ENCODE results near the gene PSD.

Gene PSD

DNA sequence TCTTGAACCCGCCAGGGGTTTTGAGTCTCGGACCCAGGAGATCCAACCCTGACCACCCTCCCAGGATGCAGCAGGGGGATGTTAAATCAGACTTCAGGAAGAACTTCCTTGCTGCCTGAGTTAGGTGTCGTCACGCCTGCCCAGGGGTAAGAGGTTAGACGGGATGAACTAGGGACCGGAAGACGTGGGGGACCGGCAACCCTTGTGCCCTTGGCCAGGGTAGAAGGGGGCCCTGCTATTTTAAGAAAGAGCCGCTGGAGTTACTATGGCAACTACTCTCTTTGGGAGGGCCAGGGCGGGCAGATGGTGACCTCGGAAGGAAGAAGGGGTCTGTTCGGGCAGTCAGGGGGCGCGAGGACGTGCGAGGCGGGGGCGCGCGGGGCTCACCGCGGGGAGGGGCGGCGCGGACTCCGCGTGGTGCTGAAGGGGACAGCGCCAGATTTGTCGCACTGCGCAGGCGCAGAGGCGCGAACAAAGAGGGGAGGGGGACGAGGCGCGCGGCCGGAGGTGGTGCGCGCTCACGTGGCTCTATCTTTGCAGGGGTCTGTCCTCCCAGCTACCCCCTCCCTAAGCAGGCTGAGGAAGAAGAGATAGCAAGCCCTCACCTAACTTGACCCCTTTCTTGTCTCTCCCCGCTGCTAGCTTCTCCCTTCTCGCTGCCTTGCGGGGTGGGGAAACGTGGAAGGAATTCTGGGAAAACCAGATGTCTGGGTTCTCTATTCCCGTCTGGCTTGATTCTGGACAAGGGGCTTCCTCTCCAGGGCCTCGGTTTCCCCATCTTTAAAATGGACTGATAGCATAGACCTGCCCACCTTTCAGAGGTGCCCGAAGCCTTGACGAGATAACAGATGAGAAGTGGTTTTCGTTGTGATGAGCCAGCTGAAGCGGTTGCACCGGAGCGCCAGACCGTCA is 940 bp upstream of the PSD start:
- peak; percentile 78 for DNase-seq

DNA sequence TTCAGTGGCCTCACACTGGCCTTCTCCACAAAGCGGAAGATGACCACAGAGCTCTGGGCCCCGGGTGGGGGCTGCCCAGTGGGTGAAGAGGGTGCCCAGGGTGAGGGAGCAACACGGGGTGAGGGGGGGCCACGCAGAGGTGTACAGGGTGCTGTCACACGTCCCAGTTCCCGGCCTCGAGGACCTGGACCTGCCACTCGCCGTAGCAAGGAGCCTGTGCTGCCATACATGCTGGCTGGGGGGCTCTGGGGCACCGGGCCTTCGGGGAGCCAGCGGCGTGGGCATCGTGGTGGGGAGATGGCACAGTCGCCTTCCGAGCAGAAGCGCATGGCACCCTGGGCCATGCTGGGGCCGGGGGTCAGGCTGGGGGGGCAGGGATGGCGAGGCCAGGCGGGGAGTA is 1.9 kb downstream of the PSD start:
- no peak for DNase-seq

DNA sequence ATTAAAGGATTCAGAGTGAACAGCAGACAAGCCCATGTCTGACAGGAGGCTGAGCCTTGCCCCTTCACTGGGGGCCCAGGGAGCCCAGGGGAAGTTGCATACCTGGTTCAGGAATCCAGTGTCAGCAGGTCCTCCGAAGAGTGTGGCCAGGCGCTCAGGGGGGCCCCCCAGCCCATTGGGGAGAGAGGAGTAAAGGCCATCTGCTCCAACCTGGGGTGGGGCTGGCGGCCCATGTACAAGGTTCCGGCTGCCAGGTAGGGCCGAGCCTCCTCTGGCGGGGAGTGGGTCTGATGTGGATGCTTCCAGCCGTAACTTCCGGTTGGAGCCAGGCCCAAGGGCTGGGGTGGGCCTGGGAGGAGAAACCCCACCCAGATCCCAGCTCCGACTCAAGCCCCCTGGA is 2.3 kb downstream of the PSD start:
- DNase-seq, result no peak

DNA sequence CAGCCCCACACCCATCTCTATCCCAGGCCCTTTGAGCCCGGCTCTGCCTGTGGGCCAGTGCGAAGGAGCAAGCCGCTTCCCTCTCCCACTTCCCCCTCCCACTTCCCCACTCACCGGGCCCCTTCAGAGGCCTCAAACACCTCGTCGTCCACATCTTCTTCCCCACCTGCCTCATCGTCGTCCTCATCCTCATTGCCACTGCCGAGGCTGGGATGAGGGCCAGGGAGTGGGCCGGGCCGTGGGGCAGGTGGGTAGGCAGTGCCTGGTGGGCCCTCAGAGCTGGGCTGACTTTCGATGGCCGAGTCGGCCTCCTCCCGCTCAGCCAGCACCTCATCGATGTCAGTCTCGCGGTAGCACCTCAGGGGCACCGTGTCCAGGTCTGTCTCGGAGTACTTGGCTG is 3.8 kb downstream of the PSD start:
- no peak for DNase-seq

DNA sequence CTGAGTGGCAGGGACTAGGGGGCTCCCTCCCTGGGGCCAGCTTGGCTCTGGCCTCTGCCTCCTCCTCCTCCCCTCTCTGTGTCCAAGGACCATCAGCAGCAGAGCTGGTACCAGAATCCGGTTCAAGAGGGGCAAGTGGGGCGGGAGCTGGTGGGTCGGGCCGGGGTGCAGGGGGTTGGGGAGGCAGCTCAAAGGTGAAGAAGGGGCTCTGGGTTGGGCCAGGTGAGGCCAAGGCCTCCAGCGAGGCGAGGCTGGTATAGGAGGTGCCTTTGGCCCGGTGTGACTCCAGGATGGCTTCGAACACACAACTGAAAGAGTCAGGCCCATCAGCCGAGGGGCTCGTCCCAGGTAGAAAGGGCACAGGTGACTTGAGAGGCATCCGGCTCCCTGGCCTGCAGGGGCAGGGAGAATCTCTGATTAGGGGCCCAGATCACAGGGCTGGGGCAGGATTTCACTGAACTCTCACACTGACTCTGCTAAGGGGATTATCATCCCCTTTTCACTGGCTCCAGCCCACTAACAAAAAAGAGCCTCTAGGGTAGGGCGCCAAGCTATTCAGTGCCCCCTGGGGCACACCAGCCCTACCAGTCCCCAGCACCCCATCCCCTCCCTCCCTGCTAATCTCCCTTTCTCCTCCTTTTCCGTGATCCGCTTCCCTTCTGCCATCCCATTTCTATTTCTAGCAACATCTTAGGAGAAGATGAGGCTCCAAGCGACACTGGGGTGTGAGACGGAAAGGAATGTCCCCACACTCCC is 4.6 kb downstream of the PSD start:
- no peak for DNase-seq

DNA sequence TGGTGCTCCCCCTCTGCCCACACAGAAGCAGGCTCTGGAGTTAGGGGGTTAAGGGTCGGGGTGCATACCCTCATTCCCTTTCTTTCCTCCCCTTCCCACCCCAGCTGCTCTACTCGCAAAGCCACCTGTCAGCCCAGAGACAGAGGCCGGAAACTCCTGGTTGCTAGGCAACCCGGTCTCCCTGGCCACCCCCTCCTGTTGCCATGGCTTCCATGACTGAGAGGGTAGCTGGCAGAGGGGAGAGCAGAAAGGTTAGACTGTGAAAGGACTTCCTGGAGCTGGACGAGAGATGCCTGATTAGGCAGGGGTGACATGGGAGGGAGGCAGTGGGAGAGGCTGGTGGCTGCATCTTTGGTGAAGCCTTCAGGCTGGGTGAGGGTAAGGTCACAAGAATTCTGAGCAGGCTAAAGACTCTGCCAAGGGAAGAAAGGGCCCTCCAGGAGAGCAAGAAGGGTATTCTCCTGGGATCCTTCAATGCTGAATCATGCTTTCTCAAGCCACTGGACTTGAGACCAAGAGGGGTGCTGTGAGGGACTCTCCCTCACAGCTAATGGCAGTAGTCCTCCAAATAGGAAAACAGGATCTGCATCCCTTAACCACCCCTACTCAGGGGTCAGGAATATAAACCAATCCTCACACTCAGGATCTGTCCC is 5.4 kb downstream of the PSD start:
- peak; percentile 58 for DNase-seq

DNA sequence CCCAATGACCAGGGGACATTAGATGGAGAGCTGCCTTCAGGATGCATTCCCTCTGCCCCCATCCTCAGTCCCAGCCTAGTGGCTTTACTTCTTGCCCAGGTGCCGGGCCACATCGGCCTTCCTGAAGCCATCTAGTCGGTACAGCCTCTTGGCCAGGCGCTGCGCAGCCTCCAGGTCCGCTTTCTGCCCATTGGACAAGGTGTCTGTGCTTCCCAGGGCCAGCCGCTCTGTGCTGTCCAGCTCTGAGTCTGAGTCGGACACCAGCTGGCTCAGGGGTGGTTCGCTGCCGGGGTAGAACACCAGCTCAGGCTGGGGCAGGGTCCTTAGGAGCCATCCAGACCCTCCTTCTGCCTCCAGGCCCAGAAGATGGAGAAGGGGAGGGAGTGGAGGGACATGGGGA is 6.3 kb downstream of the PSD start:
- DNase-seq, result no peak

DNA sequence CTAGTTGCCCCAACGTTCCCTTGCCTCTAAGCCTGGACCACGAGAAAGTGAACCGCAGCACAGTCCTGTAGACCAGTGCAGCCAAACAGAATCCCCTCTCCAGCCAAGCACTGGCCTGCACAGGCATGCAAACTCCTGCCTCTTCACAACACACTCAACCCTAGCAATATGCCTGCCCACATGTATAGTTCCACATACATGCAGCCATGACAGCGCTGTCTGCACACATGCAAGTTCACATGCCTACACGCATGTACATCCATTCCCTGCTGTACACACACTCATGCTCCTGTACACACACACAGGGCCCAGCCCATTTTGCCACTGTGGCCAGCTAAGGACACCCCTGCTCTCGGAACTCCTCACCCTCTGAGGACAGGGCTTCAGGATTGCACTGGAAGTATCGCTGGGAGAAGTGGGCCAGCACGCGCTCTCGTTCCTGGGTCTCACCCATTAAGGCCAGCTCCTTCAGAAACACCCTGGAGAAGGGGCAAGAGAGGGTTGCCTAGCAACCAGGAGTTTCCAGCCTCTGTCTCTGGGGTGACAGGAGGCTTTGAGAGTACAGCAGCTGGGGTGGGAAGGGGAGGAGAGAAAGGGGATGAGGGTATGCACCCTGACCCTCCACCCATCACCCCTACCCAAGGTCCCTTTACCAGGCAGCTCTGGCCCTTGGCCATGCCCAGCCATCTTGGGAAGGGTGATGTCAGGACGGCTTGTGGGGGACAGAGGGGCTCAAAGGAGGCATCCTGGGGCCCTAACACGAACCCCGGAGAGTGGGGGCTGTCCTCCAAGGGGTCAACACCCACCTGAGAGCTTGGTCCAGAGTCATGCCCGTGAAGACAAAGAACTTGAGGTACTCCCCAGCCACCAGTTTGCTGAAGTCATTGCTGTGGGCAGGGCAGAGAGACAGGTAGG is 7.0 kb downstream of the PSD start:
- DNase-seq, result no peak

DNA sequence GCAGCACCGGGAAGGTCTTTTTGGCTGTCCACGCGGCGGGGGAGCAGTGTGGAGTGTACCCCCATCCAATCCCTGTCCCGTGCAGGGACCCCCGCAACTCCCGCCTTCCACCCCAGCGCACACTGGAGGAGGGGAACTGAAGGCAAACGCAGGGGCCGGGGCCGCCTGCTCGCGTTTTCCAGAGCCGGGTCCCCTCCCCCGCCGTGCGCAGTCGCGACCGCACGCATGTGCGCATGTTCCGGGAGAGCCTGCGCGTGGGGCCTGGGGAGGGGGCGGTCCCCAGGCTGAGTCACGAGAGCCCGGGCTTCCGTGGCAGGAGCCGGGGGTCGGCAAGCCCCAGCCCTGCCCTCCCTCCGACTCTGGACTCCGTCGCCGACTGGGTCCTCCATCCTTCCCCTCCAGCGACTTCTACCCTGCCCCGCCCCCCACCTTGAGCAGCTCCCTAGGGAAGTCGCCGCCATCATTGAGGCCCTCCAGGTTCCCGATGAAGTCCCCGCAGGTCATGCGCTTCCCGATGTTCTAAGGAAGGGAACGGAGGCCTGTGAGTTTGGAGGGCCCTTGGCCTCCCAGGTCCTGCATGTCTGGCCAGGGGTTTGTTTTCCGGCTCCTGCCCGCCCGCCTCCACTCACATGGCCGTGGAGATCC is 8.0 kb downstream of the PSD start:
- no peak for DNase-seq

DNA sequence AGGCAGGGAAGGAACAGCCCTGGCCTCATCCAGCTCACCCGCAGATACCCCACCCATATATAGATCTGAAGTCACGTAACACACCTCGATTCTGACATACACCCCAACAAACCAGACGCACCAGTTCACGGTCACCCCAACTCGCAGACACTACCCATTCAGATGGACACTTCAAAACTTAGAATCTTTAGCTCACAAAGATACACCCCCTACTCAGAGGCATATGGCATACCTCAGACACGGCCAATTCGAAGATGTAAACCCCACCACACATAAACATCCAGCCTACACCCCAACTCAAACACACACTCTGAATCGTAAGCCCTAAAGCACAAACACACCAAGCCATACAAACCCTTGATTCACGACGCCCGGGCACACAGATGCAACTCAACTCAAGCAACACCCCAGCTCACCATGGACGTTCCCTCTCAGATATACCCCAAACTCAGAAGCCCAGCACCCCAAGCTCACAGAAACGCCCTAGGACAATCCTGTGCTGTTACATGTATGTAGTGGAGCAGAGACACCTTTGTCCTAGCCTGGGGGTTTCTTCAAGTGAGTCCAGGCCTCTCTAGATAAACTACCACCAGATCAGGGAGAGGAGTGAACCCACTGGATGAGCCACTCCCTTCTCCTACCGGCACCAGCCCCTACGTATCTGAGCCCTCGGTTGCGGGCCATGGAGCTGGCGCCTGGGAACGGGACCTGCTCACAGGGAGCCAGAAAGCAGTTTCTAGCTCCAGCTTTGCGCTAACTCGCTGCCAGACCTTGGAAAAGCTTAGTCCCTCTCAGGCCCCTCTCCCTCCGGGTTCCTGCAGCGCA is 8.8 kb downstream of the PSD start:
- no peak for DNase-seq

DNA sequence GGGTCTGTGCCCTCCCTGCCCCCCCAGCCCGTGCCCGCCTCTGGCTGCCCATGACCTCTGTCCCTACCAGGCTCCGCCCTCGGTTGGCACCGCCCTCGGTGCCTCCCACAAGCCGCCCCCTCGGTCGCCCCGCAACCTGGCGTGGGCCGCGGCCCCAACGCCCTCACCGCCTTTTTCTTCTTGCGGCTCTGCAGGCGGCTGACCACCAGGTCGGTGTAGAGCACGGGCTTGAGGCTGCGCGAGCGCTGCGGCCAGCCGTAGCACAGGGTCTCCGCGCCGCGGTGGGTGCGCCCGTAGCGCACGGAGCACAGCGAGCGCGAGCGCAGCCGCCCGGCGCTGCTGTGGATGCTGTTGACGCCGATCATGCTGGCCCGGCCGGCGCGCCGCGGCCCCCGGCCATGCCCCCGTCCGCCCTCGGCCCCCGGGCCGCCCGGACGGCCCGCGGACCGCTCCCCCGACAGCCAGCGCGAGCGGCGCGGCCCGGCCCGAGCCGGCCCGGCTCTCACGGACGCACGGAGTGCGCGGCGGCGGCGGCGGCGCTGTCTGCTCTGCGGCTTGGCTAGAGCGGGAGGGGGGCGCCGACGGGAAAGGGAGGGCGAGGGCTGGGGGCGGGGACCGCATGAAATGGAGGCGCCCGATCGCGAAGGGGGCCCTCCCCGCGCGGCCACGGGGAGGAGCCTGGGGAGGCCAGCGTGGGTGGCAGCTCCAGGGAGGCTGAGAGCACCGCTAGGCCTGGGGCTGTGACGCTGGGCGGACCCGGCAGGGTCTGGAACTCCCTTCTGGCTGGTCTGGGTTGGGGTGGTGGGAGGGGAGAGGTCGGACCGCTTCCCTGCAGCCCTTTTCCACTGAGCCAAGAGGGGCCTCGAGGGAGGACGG is 9.6 kb downstream of the PSD start:
- peak; percentile 30 for DNase-seq

DNA sequence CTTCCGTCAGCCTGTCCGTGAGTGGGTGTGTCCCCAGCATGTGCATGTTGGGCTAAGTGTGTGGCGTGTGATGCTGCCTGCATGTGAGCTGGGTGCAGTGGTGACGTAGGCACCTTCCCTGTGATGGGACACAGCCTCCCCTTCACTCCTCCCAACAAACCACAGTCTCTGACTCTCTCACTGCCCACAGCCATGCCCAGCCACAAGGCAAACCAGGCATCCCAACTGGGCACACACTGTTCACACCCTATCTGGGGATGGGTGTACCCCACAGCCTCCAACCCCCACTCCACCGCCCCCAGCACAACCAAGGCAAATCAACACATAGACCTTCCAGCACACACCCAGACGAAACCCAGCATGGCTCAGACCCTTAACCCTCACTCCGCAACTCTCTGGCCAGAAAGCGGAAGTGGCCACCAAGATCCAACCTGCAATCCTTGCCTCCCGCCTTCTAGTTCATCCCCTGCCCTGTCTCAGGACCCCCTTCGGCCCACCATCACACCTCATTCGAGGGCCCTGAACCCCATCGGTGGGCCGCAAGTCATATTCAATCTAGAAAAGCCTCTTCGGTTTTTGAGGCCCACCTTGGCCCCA is 10.4 kb downstream of the PSD start:
- no peak for DNase-seq

DNA sequence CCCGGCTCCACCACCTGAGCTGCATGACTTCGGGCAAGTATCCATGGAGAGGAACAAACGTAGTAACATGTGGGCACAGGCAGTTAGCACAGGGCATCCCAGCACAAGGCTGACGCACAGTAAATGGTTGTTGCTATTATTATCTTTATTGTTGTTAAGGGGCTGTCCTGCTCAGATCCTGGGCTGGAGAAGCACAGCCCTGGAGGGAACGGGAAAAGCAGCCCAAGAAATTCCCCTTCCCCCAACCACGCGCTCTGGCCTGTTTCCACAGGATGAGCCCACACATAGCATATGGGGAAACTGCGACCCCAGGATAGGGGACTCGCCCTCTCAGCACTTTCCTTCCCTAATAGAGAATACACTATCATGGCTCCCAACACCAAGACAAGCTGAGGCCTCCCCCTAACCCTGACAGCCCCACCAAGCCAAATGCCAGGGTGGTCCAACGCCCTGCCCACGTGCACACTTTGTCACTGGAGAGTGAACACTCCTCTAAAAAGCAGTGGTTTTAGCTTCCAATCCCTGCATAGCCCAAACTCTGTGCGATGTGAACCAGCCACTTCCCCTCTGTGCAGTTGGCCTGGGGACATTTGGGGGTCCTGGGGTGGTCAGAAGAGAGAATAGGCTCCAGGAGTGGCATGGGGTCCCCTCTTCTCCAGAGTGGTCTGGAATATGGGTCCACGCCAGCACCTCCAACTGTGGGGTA is 11.0 kb downstream of the PSD start:
- no peak for DNase-seq

DNA sequence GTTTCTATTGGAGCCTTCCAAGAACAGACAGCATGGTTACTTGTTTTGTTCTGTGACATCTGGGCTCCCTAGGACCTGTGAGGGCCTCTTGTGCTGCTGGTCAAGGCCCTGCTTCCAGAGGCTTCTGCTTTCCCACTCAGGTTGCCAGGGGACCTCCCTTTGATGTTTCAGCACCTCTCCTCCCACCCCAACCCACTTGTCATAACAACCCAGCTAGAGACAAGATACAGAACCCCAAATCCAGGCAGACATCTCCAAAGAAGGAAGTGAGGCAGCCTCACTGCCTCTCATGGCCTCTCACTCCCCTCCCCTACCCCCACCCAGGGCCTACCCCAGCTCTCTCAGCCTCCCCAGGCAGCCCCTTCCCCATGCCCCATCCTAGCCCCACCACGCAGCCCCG is 11.8 kb downstream of the PSD start:
- no peak for DNase-seq

DNA sequence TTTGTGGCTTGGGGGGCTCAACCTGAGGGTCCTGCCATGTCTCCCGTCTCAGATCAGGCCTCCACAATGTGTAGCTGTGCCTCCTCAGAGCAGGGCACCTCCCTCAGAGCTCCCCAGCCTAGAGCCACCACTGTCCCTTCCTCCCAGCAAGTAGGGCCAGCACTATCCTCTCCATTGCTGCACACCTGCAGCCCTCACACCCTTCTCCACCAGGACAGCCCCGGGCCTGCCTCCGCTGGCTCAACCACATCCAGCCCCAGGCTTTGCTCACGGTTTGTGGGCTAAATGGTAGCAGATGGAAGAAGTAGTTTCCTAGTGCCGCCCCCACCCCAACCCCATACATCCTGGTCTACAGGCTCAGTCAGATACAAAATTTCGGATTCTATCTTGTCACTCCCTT is 13.0 kb downstream of the PSD start:
- no peak for DNase-seq

DNA sequence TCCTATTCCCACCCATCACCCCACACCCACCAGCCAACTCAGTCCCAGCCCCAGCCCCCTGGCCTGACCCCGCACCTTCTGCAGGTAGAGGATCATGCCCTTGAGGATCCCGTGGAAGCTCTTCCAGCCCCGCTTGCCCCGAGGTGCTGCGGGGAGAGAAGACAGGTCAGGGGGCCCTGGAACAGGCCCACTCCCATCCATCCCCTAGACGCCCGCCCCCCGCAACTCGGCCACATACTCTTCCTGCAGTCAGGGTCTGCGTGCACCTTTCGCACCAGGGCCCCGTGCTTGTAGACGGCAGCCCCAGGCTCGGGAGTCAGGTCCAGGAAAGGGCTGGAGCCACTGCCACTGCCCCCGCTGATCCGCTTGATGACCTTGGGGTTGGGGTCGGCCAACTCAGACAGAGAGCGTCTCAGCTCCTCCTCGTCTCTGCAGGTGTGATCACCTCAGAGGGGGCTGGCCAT is 13.4 kb downstream of the PSD start:
- DNase-seq, result no peak

DNA sequence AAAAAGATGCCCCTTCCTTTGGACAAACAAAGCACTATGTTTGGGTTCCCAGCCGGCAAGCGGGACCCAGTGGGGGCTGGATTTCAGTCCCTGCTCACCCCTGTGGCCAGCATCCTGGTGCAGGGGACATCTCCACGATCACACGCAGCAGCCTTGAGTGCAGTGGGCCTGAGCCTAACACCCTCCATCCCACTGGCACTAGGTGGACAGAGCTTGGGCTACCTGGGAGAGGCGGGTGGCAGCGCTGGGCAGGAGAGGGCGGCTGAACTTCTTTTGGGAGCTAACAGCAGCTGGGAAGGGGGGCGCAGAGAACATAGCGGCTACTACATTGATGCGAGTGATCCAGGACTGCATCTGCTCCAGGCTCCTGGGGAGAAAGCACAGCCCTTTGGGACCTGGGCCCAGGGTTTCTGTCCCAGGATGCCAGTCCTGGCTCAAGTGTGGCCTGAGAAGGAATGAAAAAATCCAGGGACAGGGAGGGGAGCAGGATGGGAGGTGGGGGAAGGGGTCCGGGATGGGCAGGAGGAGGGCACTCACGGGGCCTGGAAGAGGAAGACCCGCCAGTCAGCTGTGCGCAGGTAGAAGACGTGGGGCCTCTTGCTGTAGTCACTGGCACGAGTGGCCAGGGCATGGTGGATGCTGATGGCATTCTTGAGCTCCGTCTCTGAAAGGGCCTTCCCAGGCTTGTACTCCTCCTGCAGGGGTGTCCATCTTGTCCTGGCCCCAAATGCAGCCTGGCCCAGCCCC is 14.1 kb downstream of the PSD start:
- no peak for DNase-seq

DNA sequence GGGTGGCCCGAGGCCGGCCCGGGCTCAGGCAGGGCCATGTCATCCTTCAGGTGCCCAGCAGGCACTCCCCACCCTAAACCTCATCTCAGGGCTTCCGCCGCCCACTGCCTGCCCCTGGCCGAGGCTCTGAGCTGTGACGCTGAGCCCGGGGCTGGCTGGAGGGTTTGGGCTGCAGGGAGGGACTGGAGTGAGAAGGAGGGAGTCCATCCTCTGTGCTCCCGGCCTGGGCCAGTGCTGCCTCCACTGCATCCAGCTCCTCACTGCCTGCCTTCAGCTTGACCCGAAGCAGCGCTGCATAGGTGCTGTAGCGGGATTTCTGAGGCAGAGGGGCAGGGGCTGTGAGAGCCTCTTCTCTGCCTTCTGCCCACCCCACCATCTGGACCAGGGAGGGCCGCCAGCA is 15.5 kb downstream of the PSD start:
- no peak for DNase-seq

Data from NCI-H2227 treated with DMSO at 0.1 percent for 48 hours (cell line).